ENCODE measurements around the gene GRID1.

DNA sequence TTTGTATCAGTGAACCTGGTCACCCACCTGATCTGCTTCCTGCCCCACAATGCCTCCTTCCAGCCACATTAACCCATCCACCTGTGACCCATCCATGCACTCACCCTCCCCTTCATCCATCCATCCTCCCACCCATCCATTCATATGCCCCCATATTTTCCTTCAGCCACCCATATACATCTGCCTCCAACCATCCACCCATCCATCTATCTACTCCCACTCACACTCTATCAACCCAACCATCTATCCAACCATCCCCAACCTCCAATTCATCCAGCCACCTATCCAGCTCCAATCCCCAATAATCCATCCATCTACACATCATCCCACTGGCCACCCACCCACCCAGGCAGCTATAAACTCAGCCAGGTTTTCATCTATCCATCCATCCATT is 51.0 kb downstream of the GRID1 start:
- TF ChIP-seq CTCF (IDR thresholded peaks at IDR 0.05; ENCODE audit: low read length) (no peak), EZH2 (optimal IDR thresholded peaks at IDR 0.05; ENCODE audit: low read depth, low read length) (no peak)
